HG02798 (cell line): ENCODE measurements around the gene NEAT1.
"Not testable (repeated sequence)": the region's sequence is repeated elsewhere in the genome, so short reads cannot be mapped to it uniquely, and the experiment has no call there.

Source experiments
- ATAC-seq: cut with Tn5 transposase; IDR thresholded peaks from one replicate; pipeline ENCODE4 v1.9.1; 2021; ENCODE audit warnings: mild to moderate bottlenecking; ENCODE audit not compliant: unreplicated experiment, poor library complexity

Gene NEAT1

GRCh38 chr11:65404210-65404609, 18.4 kb upstream of the NEAT1 start:
- ATAC-seq, result no peak

- no peak for ATAC-seq
Measured at GRCh38 chr11:65404638-65405339, 17.8 kb upstream of the NEAT1 start.

- no peak for ATAC-seq
Measured at GRCh38 chr11:65410936-65411680, 11.5 kb upstream of the NEAT1 start.

- ATAC-seq, result no peak
Measured at GRCh38 chr11:65411681-65412070, 10.9 kb upstream of the NEAT1 start.

- ATAC-seq, result no peak
Measured at GRCh38 chr11:65412271-65413076, 10.1 kb upstream of the NEAT1 start.

- ATAC-seq, result not testable (repeated sequence)
Measured at GRCh38 chr11:65413077-65413664, 9.4 kb upstream of the NEAT1 start.

- no peak for ATAC-seq
Measured at GRCh38 chr11:65414776-65415498, 7.7 kb upstream of the NEAT1 start.

GRCh38 chr11:65415499-65416340, 6.9 kb upstream of the NEAT1 start:
- ATAC-seq, result no peak

- ATAC-seq, result peak; percentile 38
Measured at GRCh38 chr11:65416341-65416824, 6.2 kb upstream of the NEAT1 start.

- no peak for ATAC-seq
Measured at GRCh38 chr11:65416841-65417701, 5.5 kb upstream of the NEAT1 start.

GRCh38 chr11:65417702-65418430, 4.7 kb upstream of the NEAT1 start:
- no peak for ATAC-seq

GRCh38 chr11:65418431-65418680, 4.2 kb upstream of the NEAT1 start:
- no peak for ATAC-seq

GRCh38 chr11:65418681-65419459, 3.7 kb upstream of the NEAT1 start:
- ATAC-seq, result peak; percentile 33

GRCh38 chr11:65419460-65419771, 3.2 kb upstream of the NEAT1 start:
- no peak for ATAC-seq

GRCh38 chr11:65419772-65420481, 2.7 kb upstream of the NEAT1 start:
- ATAC-seq, result no peak

GRCh38 chr11:65420506-65420905, 2.1 kb upstream of the NEAT1 start:
- ATAC-seq, result no peak
